ENCODE measurements around the gene CYP3A5.

DNA sequence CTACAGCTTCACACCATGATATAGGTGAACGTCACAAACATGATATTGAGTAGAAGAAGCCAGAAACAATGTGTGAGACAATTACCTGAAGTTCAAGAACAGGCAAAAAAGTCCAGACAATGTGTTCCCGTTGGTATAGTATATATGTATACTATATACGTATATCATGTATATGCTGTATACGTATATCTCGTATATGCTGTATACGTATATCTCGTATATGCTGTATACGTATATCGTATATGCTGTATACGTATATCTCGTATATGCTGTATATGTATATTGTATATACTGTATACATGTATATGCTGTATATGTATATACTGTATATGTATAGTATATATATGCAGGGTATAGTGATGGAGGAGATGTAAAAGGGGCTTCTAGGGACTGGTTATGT, 52.3 kb downstream of the CYP3A5 start:
- TF ChIP-seq POLR2A (conservative IDR thresholded peaks at IDR 0.05) (no peak), ZFX (CRISPR knock-in tag; IDR thresholded peaks at IDR 0.05) (no peak)

Data from K562 (cell line).